Ishikawa (cell line): ENCODE data around the gene KRTAP10-5.

Experiments used
- CEBPB ChIP-seq: IDR thresholded peaks from 2 replicates; pipeline ENCODE4 v1.6.1; 2012
- CREB1 ChIP-seq: IDR thresholded peaks from 2 replicates; pipeline ENCODE4 v1.6.1; 2012; ENCODE audit warnings: low read depth
- EGR1 ChIP-seq: IDR thresholded peaks from 2 replicates; pipeline ENCODE4 v1.6.1; 2012
- EP300 ChIP-seq: IDR thresholded peaks from 2 replicates; pipeline ENCODE4 v1.6.1; 2012; ENCODE audit warnings: borderline replicate concordance
- FOXM1 ChIP-seq: IDR thresholded peaks from 2 replicates; pipeline ENCODE4 v1.6.1; 2012; ENCODE audit warnings: low read depth, borderline replicate concordance
- MAX ChIP-seq: IDR thresholded peaks from 2 replicates; pipeline ENCODE4 v1.6.1; 2012
- NFIC ChIP-seq: IDR thresholded peaks from 2 replicates; pipeline ENCODE4 v1.6.1; 2012
- RAD21 ChIP-seq: IDR thresholded peaks from 2 replicates; pipeline ENCODE4 v1.6.1; 2012; ENCODE audit warnings: low read depth
- REST ChIP-seq: IDR thresholded peaks from 2 replicates; pipeline ENCODE4 v1.6.1; 2012; ENCODE audit warnings: low read depth, mild to moderate bottlenecking
- TAF1 ChIP-seq: IDR thresholded peaks from 2 replicates; pipeline ENCODE4 v1.6.1; 2012; ENCODE audit warnings: low read depth, mild to moderate bottlenecking
- TCF12 ChIP-seq: IDR thresholded peaks from 2 replicates; pipeline ENCODE4 v1.6.1; 2012; ENCODE audit warnings: low read depth
- TEAD4 ChIP-seq: IDR thresholded peaks from 2 replicates; pipeline ENCODE4 v1.6.1; 2012
- USF1 ChIP-seq: IDR thresholded peaks from 2 replicates; pipeline ENCODE4 v1.6.1; 2012
- YY1 ChIP-seq: IDR thresholded peaks from 2 replicates; pipeline ENCODE4 v1.6.1; 2012; ENCODE audit warnings: low read depth
- ZBTB7A ChIP-seq: IDR thresholded peaks from 2 replicates; pipeline ENCODE4 v1.6.1; 2012; ENCODE audit warnings: low read depth

KRTAP10-5 gene

GRCh38 chr21:44555200-44555875 lies 25.1 kb downstream of the KRTAP10-5 start:
- TF ChIP-seq REST (no peak), EP300 (no peak), CREB1 (no peak), EGR1 (no peak), TEAD4 (no peak), ZBTB7A (no peak), CEBPB (no peak), TCF12 (no peak), TAF1 (no peak), FOXM1 (no peak), RAD21 (no peak), USF1 (no peak), NFIC (no peak), YY1 (no peak), MAX (no peak)

- no peak for TF ChIP-seq CEBPB
Observed at GRCh38 chr21:44552681-44553080, 27.7 kb downstream of the KRTAP10-5 start.

GRCh38 chr21:44552136-44552535 lies 28.3 kb downstream of the KRTAP10-5 start:
- no peak for TF ChIP-seq TEAD4
- TF ChIP-seq CREB1 = no peak
- TF ChIP-seq FOXM1 = no peak
- TF ChIP-seq EP300 = no peak
- TF ChIP-seq YY1 = no peak
- TF ChIP-seq NFIC = no peak
- TF ChIP-seq MAX = no peak
- no peak for TF ChIP-seq EGR1
- TF ChIP-seq ZBTB7A = no peak
- no peak for TF ChIP-seq TAF1

- TF ChIP-seq USF1 (peak; percentile 60; the same call in 1 of the 2 replicates), RAD21 (no peak)
Observed at GRCh38 chr21:44551340-44551961, 29.0 kb downstream of the KRTAP10-5 start, which contains the start of gene KRTAP10-2. KRTAP10-2 (minus strand) TSS chr21:44551505; CDS start chr21:44551458, 47 bp downstream.

GRCh38 chr21:44550807-44551206 lies 29.6 kb downstream of the KRTAP10-5 start:
- no peak for TF ChIP-seq YY1
- no peak for TF ChIP-seq TCF12
- TF ChIP-seq TEAD4 = no peak

- TF ChIP-seq TCF12 (no peak), REST (no peak), TEAD4 (no peak), TAF1 (no peak), CREB1 (no peak), RAD21 (no peak), ZBTB7A (no peak), CEBPB (no peak), YY1 (no peak), EP300 (no peak), USF1 (no peak), NFIC (no peak), MAX (no peak), FOXM1 (no peak), EGR1 (no peak)
Observed at GRCh38 chr21:44549525-44550211, 30.7 kb downstream of the KRTAP10-5 start.
